DMS153 (cell line): ENCODE results near the gene MAP2.
A peak's percentile ranks its signal among the peaks of the same experiment; 100 is the strongest.

Source experiments
- DNase-seq: peaks from one replicate; lab custom pipeline; 2025; lab: John Stamatoyannopoulos, UW

The MAP2 gene

GRCh38 chr2:209423562-209424198 is at the start of gene MAP2:
MAP2 (plus strand) TSS chr2:209424047; CDS start chr2:209653171, 229,124 bp downstream.
- peak; percentile 82 for DNase-seq

GRCh38 chr2:209376686-209377085 is 47.2 kb upstream of the MAP2 start:
- no peak for DNase-seq

- DNase-seq: peak; percentile 63
These were observed 43.6 kb upstream of the MAP2 start for GRCh38 chr2:209380293-209380692.

DNA sequence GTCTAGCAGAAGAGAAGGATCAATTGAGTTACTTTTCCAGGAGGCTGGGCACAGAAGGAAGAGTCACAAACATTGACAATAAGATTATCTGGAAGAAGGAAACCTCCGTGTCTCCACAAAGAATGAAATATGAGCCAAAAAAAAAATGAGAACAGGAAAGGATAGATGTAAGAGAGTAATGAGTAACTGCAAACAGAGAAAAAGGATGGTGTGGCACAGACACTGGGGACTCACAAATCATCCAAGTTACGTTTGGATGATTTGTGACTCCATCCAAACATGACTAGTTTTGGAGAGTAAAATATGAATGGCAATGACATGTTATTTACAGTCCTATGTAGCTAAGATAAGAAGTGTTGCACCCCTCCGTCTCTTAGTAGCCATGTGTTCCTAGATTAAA is 42.8 kb upstream of the MAP2 start:
- no peak for DNase-seq

DNA sequence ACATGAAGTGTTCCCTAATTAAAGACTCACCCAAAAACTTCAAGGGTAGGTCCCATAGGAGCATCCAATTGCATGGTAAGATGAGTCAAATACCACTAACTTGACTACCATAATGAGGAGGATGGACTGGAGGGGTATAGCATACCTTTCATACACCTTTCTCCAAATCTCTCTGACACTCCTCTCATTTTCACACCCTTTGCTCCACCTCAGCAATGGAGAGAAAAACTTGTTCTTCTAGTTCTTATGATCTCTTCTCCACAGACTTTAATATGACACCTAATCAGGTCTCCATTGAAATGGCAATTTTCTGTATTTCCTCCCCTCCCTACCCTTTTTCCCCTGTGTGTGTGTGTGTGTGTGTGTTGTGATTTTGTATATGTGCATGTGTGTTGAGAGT is 41.1 kb upstream of the MAP2 start:
- DNase-seq: no peak

DNA sequence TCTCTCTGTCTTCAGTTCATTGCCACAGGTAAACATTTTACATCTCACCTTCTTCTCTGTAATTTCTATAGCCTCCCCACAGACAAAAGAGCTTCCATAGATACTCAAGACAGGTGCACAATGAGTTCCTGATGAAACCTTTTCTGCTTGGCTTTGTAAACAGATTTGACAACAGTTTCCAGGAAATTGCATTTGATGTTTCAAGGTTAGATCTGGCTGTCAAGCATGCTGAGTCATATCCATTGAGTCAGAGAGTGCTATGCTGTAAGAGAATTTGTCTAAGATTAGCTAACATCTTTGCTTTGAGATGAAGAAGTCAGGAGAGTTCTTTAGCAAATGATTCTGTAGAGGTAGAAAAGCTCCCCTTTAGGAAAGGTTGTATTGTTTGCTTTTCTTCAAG is 40.6 kb upstream of the MAP2 start:
- DNase-seq: peak; percentile 91

DNA sequence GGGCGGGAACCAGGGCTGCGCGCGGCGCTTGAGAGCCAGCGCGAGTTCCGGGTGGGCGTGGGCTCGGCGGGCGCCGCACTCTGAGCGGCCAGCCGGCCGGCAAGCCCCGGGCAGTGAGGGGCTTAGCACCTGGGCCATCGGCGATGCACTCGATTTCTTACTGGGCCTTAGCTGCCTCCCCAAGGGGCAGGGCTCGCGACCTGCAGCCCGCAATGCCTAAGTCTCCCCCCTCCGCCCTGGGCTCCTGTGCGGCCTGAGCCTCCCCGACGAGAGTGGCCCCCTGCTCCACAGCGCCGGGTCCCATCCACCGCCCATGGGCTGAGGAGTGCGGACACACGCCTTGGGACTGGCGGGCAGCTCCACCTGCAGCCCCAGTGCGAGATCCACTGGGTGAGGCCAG is 36.5 kb upstream of the MAP2 start:
- no peak for DNase-seq

DNA sequence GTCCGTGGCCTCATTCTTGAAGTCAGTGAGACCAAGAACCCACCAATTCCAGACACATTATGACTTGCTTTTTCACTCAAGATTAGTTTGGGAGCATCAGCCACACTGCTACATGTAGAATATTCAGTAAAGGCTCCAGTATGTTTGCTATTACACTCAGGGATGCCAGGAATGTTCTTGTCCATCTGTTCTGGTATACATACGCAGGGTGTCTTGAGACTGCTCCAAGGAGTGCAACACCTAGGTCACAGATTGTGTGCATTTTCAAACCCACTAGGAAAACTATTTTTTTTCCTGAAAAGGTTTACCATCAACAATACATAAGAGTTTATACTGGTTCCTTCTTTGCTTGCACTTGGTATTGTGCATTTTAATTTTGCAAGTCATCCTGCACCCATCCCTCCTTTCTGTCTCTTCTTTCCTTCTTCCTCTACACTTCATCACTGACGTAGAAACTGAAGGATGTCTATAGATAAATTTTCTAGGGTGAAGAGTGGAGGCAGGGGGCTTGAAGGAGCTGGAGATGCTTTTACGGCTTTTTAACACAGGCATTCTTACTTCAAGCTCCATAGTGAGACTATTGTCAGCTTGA is 35.3 kb upstream of the MAP2 start:
- DNase-seq: no peak

DNA sequence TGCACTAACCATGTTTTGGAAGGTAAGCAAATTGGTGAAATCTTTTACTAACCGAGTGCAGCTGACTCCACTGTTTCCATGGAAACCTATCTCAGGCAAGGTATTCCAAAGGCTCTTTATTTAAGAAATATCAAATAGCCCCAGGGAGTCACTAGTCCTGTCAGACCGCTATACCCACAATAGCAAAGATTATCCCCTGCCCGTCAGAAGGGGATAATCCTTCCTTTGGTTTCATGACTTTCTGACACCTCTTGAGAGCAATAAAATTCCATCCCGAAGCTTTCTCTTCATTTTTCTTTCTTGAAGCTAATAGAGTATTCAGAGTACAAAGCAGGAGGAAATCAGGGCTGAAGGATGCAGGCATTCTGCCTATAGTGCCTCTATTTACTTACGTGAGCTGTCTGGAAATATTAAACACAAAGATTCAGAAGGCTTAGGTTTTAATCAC is 34.7 kb upstream of the MAP2 start:
- no peak for DNase-seq

- no peak for DNase-seq
These were observed 33.0 kb upstream of the MAP2 start for GRCh38 chr2:209390839-209391238.

GRCh38 chr2:209391776-209392401 is 32.0 kb upstream of the MAP2 start:
- no peak for DNase-seq

DNA sequence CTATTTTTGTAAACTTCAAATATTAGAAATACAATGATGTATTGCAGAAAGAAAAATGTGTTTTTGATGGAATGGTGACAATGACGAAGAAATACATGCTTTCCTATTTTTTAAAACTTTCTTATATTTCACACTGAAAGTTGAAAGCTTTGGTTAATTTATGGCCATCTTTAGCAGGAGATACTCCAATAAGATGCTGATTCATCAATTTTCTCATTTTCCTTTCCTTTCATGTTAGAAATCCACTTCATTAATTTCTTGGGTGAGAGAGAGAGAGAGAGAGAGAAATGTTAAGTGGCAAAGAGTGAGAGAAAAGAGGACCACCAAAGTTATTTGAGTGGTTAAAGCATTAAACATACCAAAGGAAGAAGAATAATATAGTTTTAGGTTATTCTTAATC is 28.6 kb upstream of the MAP2 start:
- no peak for DNase-seq

GRCh38 chr2:209395652-209396051 is 28.2 kb upstream of the MAP2 start:
- no peak for DNase-seq

DNA sequence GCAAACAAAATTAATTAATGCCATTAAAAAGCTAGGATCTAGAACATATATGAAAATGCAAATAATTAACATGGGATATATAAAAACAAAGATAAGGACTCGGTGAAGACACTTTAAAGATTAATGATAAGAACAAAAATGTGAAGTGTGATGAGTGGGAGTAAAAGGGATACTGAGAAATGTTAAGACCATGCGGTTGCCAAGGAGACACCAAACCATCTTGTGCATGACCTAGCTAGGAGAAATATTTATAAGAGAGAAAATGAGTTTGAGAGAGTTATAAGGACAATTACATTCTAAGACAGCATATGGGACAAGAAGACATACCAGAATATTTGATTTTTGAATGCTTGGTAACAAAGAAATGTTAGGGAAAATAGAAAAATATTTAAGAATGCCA is 25.4 kb upstream of the MAP2 start:
- no peak for DNase-seq

GRCh38 chr2:209401788-209402187 is 22.1 kb upstream of the MAP2 start:
- DNase-seq: no peak

DNA sequence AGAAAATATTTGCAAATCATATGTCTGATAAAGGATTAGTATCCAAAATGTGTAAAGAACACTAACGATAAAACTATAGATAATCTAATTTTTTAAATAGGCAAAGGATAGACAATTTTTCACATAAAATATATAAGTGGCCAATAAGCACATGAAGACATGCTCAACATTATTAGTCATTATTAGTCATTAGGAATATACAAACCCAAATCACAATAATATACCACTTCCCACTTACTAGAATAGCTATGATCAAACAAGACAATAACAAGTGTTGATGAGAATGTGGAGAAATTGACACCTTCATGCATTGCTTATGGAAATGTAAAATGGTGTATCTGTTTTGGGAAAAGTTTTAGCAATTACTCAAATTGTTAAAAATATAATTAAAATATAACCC is 12.6 kb upstream of the MAP2 start:
- no peak for DNase-seq

DNA sequence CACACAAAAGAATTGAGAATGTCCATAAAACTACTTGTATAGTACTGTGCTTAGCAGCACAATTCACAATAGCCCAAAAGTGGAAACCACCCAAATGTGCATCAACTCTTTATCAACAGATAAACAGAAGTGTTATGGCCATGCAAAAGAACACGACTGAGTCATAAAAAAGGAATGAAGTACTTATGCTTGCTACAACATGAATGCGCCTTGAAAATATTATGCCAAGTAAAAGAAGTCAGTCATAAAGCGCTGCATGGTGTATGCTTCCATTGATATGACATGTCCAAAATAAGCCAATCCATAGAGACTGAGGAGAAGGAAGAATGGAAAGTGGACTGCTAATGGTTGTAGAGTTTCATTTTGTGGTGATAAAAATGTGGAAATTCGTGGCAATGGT is 12.1 kb upstream of the MAP2 start:
- no peak for DNase-seq

DNA sequence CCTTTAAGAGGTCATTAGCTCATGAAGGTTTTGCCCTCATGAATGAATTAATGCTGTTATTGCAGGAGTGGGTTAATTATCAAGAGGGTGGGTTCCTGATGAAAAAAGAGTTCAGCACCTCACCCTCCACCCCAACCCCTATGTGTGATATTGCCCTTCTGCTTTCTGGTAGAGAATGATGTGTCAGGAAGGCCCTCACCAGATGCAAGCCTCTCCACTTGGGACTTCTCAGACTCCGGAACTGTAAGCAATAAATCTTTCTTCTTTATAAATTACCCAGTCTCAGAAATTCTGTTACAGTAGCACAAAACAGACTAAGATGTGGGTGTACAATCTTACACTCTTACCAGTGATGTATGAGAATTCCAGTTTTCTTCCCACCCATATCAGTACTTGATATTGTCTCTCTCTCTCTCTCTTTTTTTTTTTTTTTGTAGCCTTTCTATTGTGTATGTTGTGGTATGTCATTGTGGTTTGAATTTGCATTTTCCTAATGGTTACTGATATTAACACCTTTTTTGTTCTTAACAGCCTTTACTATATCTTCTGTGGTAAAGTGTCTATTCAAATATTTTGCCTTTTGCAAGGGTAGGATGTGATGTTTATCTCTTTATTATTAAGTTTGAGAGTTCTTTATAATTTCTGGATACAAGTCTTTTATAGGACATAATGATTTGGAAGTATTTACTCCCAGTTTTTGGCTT is 10.4 kb upstream of the MAP2 start:
- DNase-seq: no peak

DNA sequence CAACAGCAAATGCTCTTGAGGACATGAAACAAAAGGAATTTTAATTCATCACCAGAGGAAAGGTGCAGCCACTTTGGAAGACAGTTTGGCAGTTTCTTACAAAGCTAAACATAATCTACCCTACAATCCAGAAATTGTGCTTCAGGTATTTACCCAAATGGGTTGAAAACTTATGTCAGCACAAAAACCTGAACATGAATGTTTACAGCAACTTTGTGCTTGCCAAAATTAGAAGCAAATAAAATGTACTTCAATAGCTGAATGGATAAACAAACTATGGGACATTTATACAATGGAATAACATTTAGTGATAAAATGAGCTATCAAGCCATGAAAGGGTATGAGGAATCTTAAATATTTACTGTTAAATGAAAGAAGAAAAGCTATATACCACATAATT is 6.9 kb upstream of the MAP2 start:
- DNase-seq: no peak

DNA sequence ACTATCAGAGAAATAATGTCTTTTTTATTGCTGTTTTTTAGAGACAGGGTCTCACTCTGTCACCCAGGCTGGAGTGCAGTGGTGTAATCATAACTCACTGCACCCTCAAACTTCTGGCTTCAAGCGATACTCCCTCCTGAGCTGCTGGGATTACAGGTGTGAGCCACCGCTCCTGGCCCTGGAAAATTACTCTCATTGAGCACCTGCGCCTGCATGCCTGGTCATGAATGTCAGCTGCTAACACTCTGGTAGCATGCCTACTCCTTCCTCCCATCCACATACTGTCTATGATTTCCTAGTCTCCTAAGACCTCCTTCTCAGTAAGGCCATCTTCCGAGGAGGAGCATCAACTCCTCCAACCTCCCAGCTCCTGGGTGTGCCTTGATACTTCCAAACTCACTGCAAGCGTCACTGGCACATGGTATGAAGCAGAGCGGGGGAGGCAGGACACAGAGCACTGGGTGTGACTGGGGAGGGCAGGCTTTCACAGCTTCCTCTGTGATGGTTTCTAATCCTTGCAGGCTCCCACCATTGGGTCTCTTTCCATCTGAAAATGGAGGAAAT is 1.6 kb upstream of the MAP2 start:
- peak; percentile 66 for DNase-seq

- peak; percentile 55 for DNase-seq
These were observed 403 bp downstream of the MAP2 start for GRCh38 chr2:209424199-209424701.

- DNase-seq: peak; percentile 16
These were observed 1.1 kb downstream of the MAP2 start for GRCh38 chr2:209424781-209425470.
